Endothelial cell of umbilical vein (primary cell): Measurements from ENCODE around the gene POU3F1. TPM values are rescaled to one million over a fixed set of nuclear protein-coding genes. Genes with fewer than 3 reads are reported as not detected.

Experiments
- BruUV-seq: library from RNA; stranded (reverse); fragments of 400-500 nt; replicated peaks from 2 replicates; lab custom pipeline; 2021; lab: Mats Ljungman, UMichigan
- CTCF ChIA-PET: fragments of 300-600, 350-600 bp; sonication (Branson Sonifier 250); formaldehyde crosslinking; loops from one replicate; lab custom pipeline; 2021; ENCODE audit warnings: antibody characterized with exemption, inconsistent platforms; lab: Charles Lee
- POLR2A ChIA-PET: fragments of 300-600, 350-600 bp; sonication (Branson Sonifier 250); formaldehyde crosslinking; loops from one replicate; lab custom pipeline; 2021; ENCODE audit warnings: antibody characterized with exemption, inconsistent platforms; lab: Charles Lee
- DNase-seq: peaks from one replicate; pipeline ENCODE4 v3.0.0-alpha.2; 2011; ENCODE audit warnings: low read depth, low spot score
- FAIRE-seq: peaks from 2 replicates; lab custom pipeline; 2011; peaks lifted over from hg19 to GRCh38; lab: Jason Lieb, UNC
- H2AFZ ChIP-seq: 2 replicates; pipeline ENCODE4 v1.6.0; 2012; ENCODE audit warnings: low read depth, low read length, control low read depth, inconsistent platforms
- H3K27ac ChIP-seq: 2 replicates; pipeline ENCODE4 v1.5.1; 2011; ENCODE audit warnings: low read depth, mild to moderate bottlenecking, control low read depth, low read length, moderate library complexity; ENCODE audit not compliant: insufficient read depth
- H3K27me3 ChIP-seq, 2 experiments: 2 replicates each; pipeline versions ENCODE4 v1.6.0 to v1.6.1; 2011; ENCODE audit warnings: low read length in 2 of 2, mixed read lengths in 1 of 2; ENCODE audit not compliant: control insufficient read depth in 2 of 2, insufficient read depth in 2 of 2
- H3K36me3 ChIP-seq, 2 experiments: 2 replicates in 1 of 2; 3 replicates in 1 of 2; pipeline ENCODE4 v1.5.1; 2011; ENCODE audit warnings: low read length in 2 of 2, mild to moderate bottlenecking in 1 of 2, moderate library complexity in 1 of 2; ENCODE audit not compliant: control insufficient read depth in 2 of 2, insufficient read depth in 2 of 2; ENCODE audit errors: extremely low read depth in 1 of 2
- H3K4me1 ChIP-seq: 3 replicates; pipeline ENCODE4 v1.5.1; 2011; ENCODE audit warnings: mild to moderate bottlenecking, low read length; ENCODE audit not compliant: control insufficient read depth, insufficient read depth; ENCODE audit errors: extremely low read depth
- H3K4me2 ChIP-seq: 2 replicates; pipeline ENCODE4 v1.6.1; 2011; ENCODE audit warnings: low read length, control low read depth, mixed read lengths; ENCODE audit not compliant: insufficient read depth
- H3K4me3 ChIP-seq, 3 experiments: fragments of 200-600 bp in 1 of 3; sonication (generic), shearing (Covaris generic) in 1 of 3; replicated peaks in 1 of 3; 2 replicates each; pipeline ENCODE4 v1.5.1; 2011 to 2016; ENCODE audit warnings: control low read depth in 3 of 3, low read length in 3 of 3, mild to moderate bottlenecking in 2 of 3, inconsistent platforms in 1 of 3, low read depth in 1 of 3, moderate library complexity in 1 of 3; ENCODE audit not compliant: insufficient read depth in 1 of 3
- H3K79me2 ChIP-seq: 2 replicates; pipeline ENCODE4 v1.6.0; 2012; ENCODE audit warnings: low read length, inconsistent platforms; ENCODE audit not compliant: control insufficient read depth, insufficient read depth
- H3K9ac ChIP-seq: replicated peaks from 2 replicates; pipeline ENCODE3; 2011; ENCODE audit warnings: low read length, control low read depth; ENCODE audit not compliant: insufficient read depth; ENCODE audit errors: extremely low read depth
- H3K9me1 ChIP-seq: replicated peaks from 3 replicates; pipeline ENCODE4 v1.6.0; 2011; ENCODE audit warnings: mild to moderate bottlenecking, low read length; ENCODE audit not compliant: control insufficient read depth, insufficient read depth; ENCODE audit errors: extremely low read depth
- H3K9me3 ChIP-seq: replicated peaks from 2 replicates; pipeline ENCODE4 v1.5.1; 2012; ENCODE audit warnings: low read length, inconsistent platforms; ENCODE audit not compliant: control insufficient read depth, insufficient read depth
- H4K20me1 ChIP-seq: replicated peaks from 2 replicates; pipeline ENCODE3; 2011; ENCODE audit warnings: mild to moderate bottlenecking, low read length; ENCODE audit not compliant: control insufficient read depth, insufficient read depth; ENCODE audit errors: extremely low read depth
- CTCF ChIP-seq, 2 donors: IDR thresholded peaks; 1 replicate in 1 of 2; 2 replicates in 1 of 2; pipeline ENCODE4 v1.5.1; 2011; ENCODE audit warnings: low read length in 2 of 2, mild to moderate bottlenecking in 2 of 2, moderate library complexity in 2 of 2, control low read depth in 1 of 2, inconsistent platforms in 1 of 2, low read depth in 1 of 2; ENCODE audit not compliant: insufficient read depth in 1 of 2; ENCODE audit errors: extremely low read depth in 1 of 2
- EZH2 ChIP-seq: IDR thresholded peaks from 2 replicates; pipeline ENCODE4 v1.6.1; 2012; ENCODE audit warnings: borderline replicate concordance, low read depth, mild to moderate bottlenecking, moderate library complexity, low read length, inconsistent platforms; ENCODE audit not compliant: severe bottlenecking
- FOS ChIP-seq: IDR thresholded peaks from 2 replicates; pipeline ENCODE4 v1.6.1; 2011; ENCODE audit warnings: mild to moderate bottlenecking, low read length, moderate library complexity, borderline replicate concordance; ENCODE audit not compliant: insufficient read depth
- GATA2 ChIP-seq: IDR thresholded peaks from 2 replicates; pipeline ENCODE4 v1.7.0; 2011; ENCODE audit warnings: low read depth, mild to moderate bottlenecking, moderate library complexity, mixed read lengths, low read length; ENCODE audit not compliant: insufficient read length, insufficient read depth
- JUN ChIP-seq: IDR thresholded peaks from 2 replicates; pipeline ENCODE4 v1.6.1; 2011; ENCODE audit warnings: borderline replicate concordance, low read depth; ENCODE audit not compliant: insufficient read length, insufficient read depth
- MAX ChIP-seq: IDR thresholded peaks from 2 replicates; pipeline ENCODE4 v1.6.1; 2011; ENCODE audit not compliant: insufficient read depth, insufficient read length
- MYC ChIP-seq: IDR thresholded peaks from one replicate; pipeline ENCODE4 v1.6.1; 2011; ENCODE audit warnings: mild to moderate bottlenecking, low read depth, low read length
- POLR2A ChIP-seq: IDR thresholded peaks from 2 replicates; pipeline ENCODE4 v1.6.1; 2012; ENCODE audit warnings: low read depth, mild to moderate bottlenecking, control low read depth, low read length
- POLR2AphosphoS5 ChIP-seq: IDR thresholded peaks from 2 replicates; pipeline ENCODE4 v1.6.1; 2012; ENCODE audit warnings: low read depth, mild to moderate bottlenecking, control low read depth, low read length, moderate library complexity; ENCODE audit not compliant: insufficient read depth
- dilution Hi-C: fragments of 300-500 bp; cut with MboI; formaldehyde crosslinking; loops from one replicate; pipeline ENCODE4 v1.15.0; 2019; ENCODE audit warnings: low sequenced_read_pairs; ENCODE audit not compliant: extremely low pct_ligation_motif_present
- intact Hi-C: fragments of 100-400 bp; cut with micrococcal nuclease; formaldehyde crosslinking; loops from one replicate; pipeline ENCODE4 v1.10.0; 2022
- polyA plus RNA-seq, 4 experiments: library from polyadenylated mRNA; depleted of rRNA in 3 of 4; stranded (reverse) in 3 of 4; unstranded in 1 of 4; fragments of >200 nt; gene quantifications; 2 replicates each; pipeline versions ENCODE4 v1.2.1 to v1.2.3, GENCODE V29; 2011 to 2012; ENCODE audit warnings: missing spikeins in 1 of 4
- total RNA-seq: library from RNA; stranded (reverse); gene quantifications from 2 replicates; pipeline ENCODE4 v1.2.3, GENCODE V29; 2021

Gene POU3F1
- total and polyA plus RNA-seq, 2 donors (not counting 3 experiments of a cell fraction or from before 2014, with no cell fraction given), result not detected

GRCh38 chr1:38073534-38074301 lies 27.1 kb upstream of the POU3F1 start:
- DNase-seq, result no peak
- CTCF ChIA-PET, result interaction anchor here (1.7 to 3.2 kb wide), 2 partner anchors 25 to 46 kb away, joined by 6 to 66 read pairs; no protein-coding TSS in a partner anchor

More at GRCh38 chr1:38073534-38074301, 27.1 kb upstream of the POU3F1 start:
- no peak for TF ChIP-seq POLR2AphosphoS5
- TF ChIP-seq GATA2, result no peak
- TF ChIP-seq MYC, result no peak
- TF ChIP-seq JUN, result no peak
- TF ChIP-seq POLR2A, result no peak
- TF ChIP-seq MAX, result no peak
- TF ChIP-seq CTCF (IDR thresholded peaks at IDR 0.05; ENCODE audit: extremely low read depth in 1 of 2, insufficient read depth in 1 of 2, low read depth in 1 of 2, low read length in 2 of 2), result no peak
- no peak for TF ChIP-seq EZH2
- no peak for TF ChIP-seq FOS
- Histone ChIP-seq H2AFZ (no peak overlapping the region), H3K79me2 (no peaks in the 10 kb centered on the region), H3K9me1 (no peaks in the 10 kb centered on the region), H3K4me2 (no peak overlapping the region), H3K4me1 (no peaks in the 10 kb centered on the region), H3K9ac (no peak overlapping the region), H3K9me3 (no peaks in the 10 kb centered on the region), H3K27ac (no peak overlapping the region), H3K27me3 (no peaks in the 10 kb centered on the region), H3K4me3 (no peak overlapping the region), H4K20me1 (no peaks in the 10 kb centered on the region), H3K36me3 (no peaks in the 10 kb centered on the region)
- dilution Hi-C loops (no loop called here), intact Hi-C loops (no loop called here)
- no TSS peak for BruUV-seq
- POLR2A ChIA-PET, result no interaction called here
- FAIRE-seq, result no peak
